GM12878 (cell line): Measurements from ENCODE around the gene CCK. TPM values are rescaled to one million over a fixed set of nuclear protein-coding genes. Genes with fewer than 3 reads are reported as not detected.

Experiments
- ATAC-seq: fragments of 200-7000 bp; cut with Tn5 transposase; 3 replicates; pipeline ENCODE4 v1.9.1; 2020; ENCODE audit warnings: mild to moderate bottlenecking, moderate library complexity
- BruUV-seq: library from RNA; stranded (reverse); fragments of 400-500 nt; replicated peaks from 2 replicates; lab custom pipeline; 2021; lab: Mats Ljungman, UMichigan
- CTCF ChIA-PET: fragments of 300-600 bp; sonication (Branson Sonifier 250); formaldehyde crosslinking; extraction: SDS; loops from one replicate; lab custom pipeline; 2021; ENCODE audit warnings: inconsistent platforms; lab: Yijun Ruan, JAX
- POLR2A ChIA-PET: fragments of 350-600 bp; formaldehyde crosslinking; extraction: SDS; loops from one replicate; lab custom pipeline; 2021; ENCODE audit warnings: inconsistent platforms; lab: Charles Lee
- RAD21 ChIA-PET: fragments of 300-600 bp; sonication (Branson Sonifier 250); formaldehyde crosslinking; loops from one replicate; lab custom pipeline; 2023; ENCODE audit warnings: antibody characterized with exemption; ENCODE audit not compliant: unreplicated experiment; lab: Charles Lee
- SMC1A ChIA-PET: fragments of 300-600 bp; sonication (Branson Sonifier 250); formaldehyde crosslinking; loops from one replicate; lab custom pipeline; 2023; ENCODE audit not compliant: unreplicated experiment, uncharacterized antibody; lab: Charles Lee
- DNase-seq: peaks from one replicate; pipeline ENCODE4 v3.0.0-alpha.2; 2011; ENCODE audit warnings: low read depth, low spot score
- FAIRE-seq: peaks from 3 replicates; lab custom pipeline; 2011; peaks lifted over from hg19 to GRCh38; lab: Jason Lieb, UNC
- H2AFZ ChIP-seq: 2 replicates; pipeline ENCODE4 v1.6.0; 2011; ENCODE audit warnings: low read depth, low read length, control low read depth; ENCODE audit not compliant: control insufficient read depth
- H3K27ac ChIP-seq: 2 replicates; pipeline ENCODE4 v1.5.1; 2011; ENCODE audit warnings: control low read depth; ENCODE audit not compliant: control insufficient read depth, insufficient read depth
- H3K27me3 ChIP-seq, 2 experiments: replicated peaks in 1 of 2; 2 replicates each; pipeline versions ENCODE4 v1.6.0 to v1.6.1; 2011; ENCODE audit warnings: low read length in 1 of 2; ENCODE audit not compliant: control insufficient read depth in 2 of 2, insufficient read depth in 2 of 2
- H3K36me3 ChIP-seq, 2 experiments: 2 replicates each; pipeline ENCODE4 v1.5.1; 2011; ENCODE audit warnings: low read length in 1 of 2; ENCODE audit not compliant: control insufficient read depth in 2 of 2, insufficient read depth in 2 of 2
- H3K4me1 ChIP-seq: 2 replicates; pipeline ENCODE4 v1.6.1; 2011; ENCODE audit warnings: mild to moderate bottlenecking, low read length, moderate library complexity, mixed read lengths; ENCODE audit not compliant: control insufficient read depth, insufficient read depth
- H3K4me2 ChIP-seq: 2 replicates; pipeline ENCODE4 v1.6.0; 2011; ENCODE audit warnings: control low read depth; ENCODE audit not compliant: control insufficient read depth, insufficient read depth
- H3K4me3 ChIP-seq: fragments of 200-600 bp; sonication (generic); 2 replicates; pipeline ENCODE4 v1.5.1; 2016
- H3K79me2 ChIP-seq: 2 replicates; pipeline ENCODE4 v1.6.0; 2011; ENCODE audit warnings: low read length; ENCODE audit not compliant: control insufficient read depth, insufficient read depth
- H3K9ac ChIP-seq: 2 replicates; pipeline ENCODE4 v1.8.0; 2011; ENCODE audit warnings: low read length, control low read depth, mixed read lengths; ENCODE audit not compliant: control insufficient read depth, insufficient read depth
- H3K9me3 ChIP-seq: replicated peaks from 3 replicates; pipeline ENCODE4 v1.5.1; 2011; ENCODE audit warnings: mild to moderate bottlenecking, low read length; ENCODE audit not compliant: control insufficient read depth, insufficient read depth
- H4K20me1 ChIP-seq: 2 replicates; pipeline ENCODE4 v1.6.0; 2011; ENCODE audit not compliant: control insufficient read depth, insufficient read depth
- USF1 ChIP-seq: IDR thresholded peaks from 2 replicates; pipeline ENCODE4 v1.6.1; 2011; ENCODE audit warnings: borderline replicate concordance, low read depth, mild to moderate bottlenecking, moderate library complexity, mixed read lengths, low read length; ENCODE audit not compliant: insufficient read depth; ENCODE audit errors: extremely low read length
- WRNIP1 ChIP-seq: IDR thresholded peaks from 2 replicates; pipeline ENCODE4 v1.6.1; 2011; ENCODE audit warnings: low read depth, low read length, improper control_type of control experiment, borderline replicate concordance
- WGBS: methylation state at CpG from one replicate; pipeline ENCODE4 v1.1.6; 2016; ENCODE audit warnings: low lambda C conversion rate; ENCODE audit not compliant: insufficient replicate concordance, insufficient coverage; ENCODE audit errors: missing lambda C conversion rate; 5-methylcytosine and 5-hydroxymethylcytosine counted together
- in situ Hi-C: fragments of 300-500 bp; cut with MboI; formaldehyde crosslinking; loops from 9 replicates; pipeline ENCODE4 v1.14.3; 2018; ENCODE audit warnings: mixed read lengths
- intact Hi-C: fragments of 100-400 bp; cut with micrococcal nuclease; formaldehyde crosslinking; loops from one replicate; pipeline ENCODE4 v1.14.2; 2022; ENCODE audit not compliant: unreplicated experiment
- polyA plus RNA-seq, 11 experiments: library from polyadenylated mRNA; depleted of rRNA in 4 of 11; unstranded in 6 of 11; stranded (reverse) in 5 of 11; fragments of >200 nt; fragmentation: Nextera tagmentation in 4 of 11; fragmentation: Illumina TruSeq in 1 of 11; extraction: Ambion mirVana in 4 of 11; extraction: Trizol in 1 of 11; gene quantifications; 1 replicate in 1 of 11; 2 replicates in 10 of 11; pipeline versions ENCODE4 v1.2.1 to v1.2.3, GENCODE V29; 2011 to 2016; ENCODE audit warnings: inconsistent platforms in 2 of 11, missing spikeins in 2 of 11, low read depth in 1 of 11
- total RNA-seq, 4 experiments: library from RNA; depleted of rRNA in 3 of 4; stranded (reverse); fragments of >200 nt in 3 of 4; fragmentation: Illumina TruSeq in 1 of 4; extraction: Trizol in 1 of 4; gene quantifications; 2 replicates each; pipeline versions ENCODE4 v1.2.1 to v1.2.3, GENCODE V29; 2013 to 2021

Gene CCK
- total and polyA plus RNA-seq, 10 of the 15 experiments (the other 5 are each of a cell fraction or from before 2014, with no cell fraction given): not detected

DNA sequence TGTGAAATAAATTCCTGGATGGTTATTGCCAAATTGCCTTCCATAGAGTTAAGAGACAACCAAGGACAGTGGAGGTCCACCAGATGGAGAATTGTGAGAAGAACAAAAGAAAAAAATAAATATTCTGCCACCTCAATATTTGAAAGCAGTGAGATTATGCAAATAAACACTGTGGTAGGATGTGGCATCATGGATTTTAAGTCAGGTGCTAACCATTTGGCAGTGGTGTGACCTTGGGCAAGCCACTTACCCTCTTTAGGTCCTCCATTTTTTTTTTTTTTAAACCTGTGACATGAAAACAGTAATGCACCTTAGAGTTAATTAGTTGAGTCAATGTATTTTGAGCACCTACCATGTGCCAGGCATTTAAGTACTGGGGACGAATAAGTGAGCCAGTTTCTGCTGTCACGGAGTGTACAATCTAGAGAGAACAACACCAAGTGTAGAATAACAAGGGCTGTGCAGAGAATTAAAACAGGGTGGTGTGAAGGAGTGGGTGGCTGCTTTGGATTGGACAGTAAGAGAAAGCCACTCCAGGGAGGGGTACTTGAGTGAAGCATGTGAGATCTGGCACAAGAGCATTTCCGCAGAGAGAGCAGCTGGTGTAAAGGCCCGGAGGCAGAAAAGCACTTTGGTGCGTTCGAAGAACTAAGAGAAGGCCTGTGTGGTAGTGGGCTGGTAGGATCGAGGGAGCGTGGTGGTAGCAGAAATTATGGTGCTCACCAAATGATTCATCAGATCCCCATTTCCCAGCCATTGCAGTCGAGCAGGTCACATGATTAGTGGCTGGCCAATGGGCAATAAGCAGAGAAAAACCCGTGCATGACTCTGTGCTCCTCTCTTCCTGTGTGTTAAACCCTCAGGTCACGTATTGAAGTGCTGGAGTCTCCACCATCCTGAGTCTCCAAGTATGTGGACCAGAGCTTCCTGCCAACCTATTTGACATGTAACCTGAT, 39.2 kb downstream of the CCK start:
- Histone ChIP-seq H3K4me2 (no peak overlapping the region), H2AFZ (no peak overlapping the region), H3K9me3 (no peaks in the 10 kb centered on the region; the same call in 2 of the 3 replicates), H3K36me3 (peaks cover 8 to 15% of the 10 kb centered on the region in 2 experiments), H3K27me3 (no peaks in the 10 kb centered on the region), H3K79me2 (no peaks in the 10 kb centered on the region), H3K9ac (no peak overlapping the region), H3K4me1 (peaks cover 3% of the 10 kb centered on the region; the same call in 1 of the 2 replicates), H3K27ac (peak overlapping the region; percentile 2; the same call in 1 of the 2 replicates), H4K20me1 (no peaks in the 10 kb centered on the region), H3K4me3 (no peak overlapping the region)
- no peak for TF ChIP-seq WRNIP1
- peak; percentile 35 for TF ChIP-seq USF1
- in situ Hi-C loops (loop anchor here (5.0 to 10.0 kb wide), 2 partner anchors 104 to 332 kb away; no protein-coding TSS in a partner anchor), intact Hi-C loops (loop anchor here (5.0 kb wide), 1 partner anchor 334 kb away; no protein-coding TSS in a partner anchor)
- ChIA-PET RAD21 (no interaction called here), SMC1A (no interaction called here), CTCF (interaction anchor here (1.4 kb wide), 1 partner anchor 8 kb away, joined by 4 read pairs; no protein-coding TSS in a partner anchor), POLR2A (no interaction called here)
- BruUV-seq: no TSS peak
- no peak for FAIRE-seq
- peak; percentile 44 for ATAC-seq
- DNase-seq: no peak
- 73% methylated on average over 11 of the region's 11 CpGs for WGBS
